Activated gamma-delta T cell treated with anti-CD3 and anti-CD28 coated beads, Interleukin-2, amount 50 U/mL, for 16 hours (primary cell): ENCODE results near the gene LAPTM5.
"Not testable (repeated sequence)": the region's sequence is repeated elsewhere in the genome, so short reads cannot be mapped to it uniquely, and the experiment has no call there.

Experiments used
- DNase-seq: peaks from one replicate; pipeline ENCODE4 v3.0.0-alpha.2; 2020; ENCODE audit warnings: low read depth

LAPTM5 gene, protein sequence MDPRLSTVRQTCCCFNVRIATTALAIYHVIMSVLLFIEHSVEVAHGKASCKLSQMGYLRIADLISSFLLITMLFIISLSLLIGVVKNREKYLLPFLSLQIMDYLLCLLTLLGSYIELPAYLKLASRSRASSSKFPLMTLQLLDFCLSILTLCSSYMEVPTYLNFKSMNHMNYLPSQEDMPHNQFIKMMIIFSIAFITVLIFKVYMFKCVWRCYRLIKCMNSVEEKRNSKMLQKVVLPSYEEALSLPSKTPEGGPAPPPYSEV

DNA sequence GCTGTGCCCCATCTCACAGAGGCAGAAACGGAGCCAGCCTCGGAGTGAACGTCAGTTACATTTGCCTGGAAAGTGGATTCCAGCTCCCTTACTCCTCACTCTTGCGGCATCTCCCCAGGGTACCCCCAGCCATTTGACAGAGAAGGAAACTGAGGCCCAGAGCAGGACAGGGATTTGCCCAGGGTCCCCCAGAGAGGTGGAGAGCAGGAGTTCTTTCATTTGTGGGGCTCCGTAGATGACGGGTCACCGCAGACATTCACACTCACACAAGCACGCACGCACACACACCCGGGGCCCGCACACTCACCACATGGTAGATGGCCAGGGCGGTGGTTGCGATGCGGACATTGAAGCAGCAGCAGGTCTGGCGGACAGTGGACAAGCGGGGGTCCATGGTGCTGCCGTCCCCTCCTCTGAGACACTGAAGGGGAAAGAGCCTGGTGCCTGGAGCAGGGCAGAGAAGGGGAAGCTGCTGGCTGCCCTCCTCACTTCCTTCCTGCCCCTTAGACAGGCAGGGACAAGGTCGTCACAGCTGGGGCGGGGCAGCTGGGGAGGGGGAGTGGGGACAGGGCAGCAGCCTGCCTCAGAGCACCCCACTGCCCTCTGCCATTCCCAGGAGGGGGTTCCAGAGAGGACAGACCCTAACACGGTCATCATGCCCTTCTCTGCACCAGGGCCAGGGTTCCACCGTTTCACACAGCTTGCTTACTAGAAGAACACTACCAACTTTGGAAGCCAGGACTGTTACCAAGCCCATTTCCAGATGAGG, at the start of gene LAPTM5:
LAPTM5 (minus strand) TSS at position 423 of the 769 bp plus-strand sequence; CDS start at position 394, 29 bp downstream.
- no peak for DNase-seq

DNA sequence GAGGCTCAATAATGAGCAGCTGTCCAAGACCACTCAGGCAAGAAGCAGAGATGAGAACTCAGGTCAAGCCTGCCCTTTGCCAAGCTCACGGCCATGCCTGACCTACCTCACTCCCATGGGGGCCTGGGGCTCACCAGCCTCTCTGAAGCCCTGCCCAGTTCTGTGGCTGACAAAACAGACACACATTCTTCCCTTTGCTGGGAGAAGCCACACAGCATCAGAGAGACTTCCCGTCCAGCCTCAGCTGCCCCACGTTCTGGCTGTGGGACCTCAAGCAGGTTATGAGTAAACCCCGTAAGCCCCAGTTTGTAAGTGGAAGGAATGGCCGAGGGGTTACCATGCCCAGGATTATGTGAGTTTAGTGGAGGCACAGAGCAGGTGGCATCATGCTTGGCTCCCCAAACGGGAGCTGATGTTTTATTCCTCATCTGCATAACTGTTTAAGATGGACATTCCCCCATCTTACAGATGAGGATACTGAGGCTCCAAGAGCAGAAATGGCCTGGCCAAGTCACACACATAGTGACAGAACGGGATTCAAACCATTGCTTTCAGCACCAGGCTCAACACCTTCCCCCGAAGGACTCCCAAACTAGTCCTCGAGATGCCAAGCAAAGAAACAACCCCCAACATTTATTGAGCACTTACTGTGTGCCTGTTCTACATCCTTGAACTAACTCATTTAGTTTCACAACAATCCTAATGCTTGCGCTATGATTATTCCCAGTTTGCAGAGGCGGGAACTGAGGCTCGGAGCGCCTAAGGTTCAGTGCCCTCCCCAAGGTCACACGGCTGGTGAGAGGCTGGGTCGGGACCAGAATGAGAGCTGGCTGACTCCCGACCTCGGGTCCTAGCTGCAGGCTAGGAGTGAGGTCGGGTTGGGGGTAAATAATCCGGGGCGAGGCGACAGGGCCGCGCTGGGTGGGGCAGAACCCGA, 49.1 kb upstream of the LAPTM5 start:
- DNase-seq: no peak

DNA sequence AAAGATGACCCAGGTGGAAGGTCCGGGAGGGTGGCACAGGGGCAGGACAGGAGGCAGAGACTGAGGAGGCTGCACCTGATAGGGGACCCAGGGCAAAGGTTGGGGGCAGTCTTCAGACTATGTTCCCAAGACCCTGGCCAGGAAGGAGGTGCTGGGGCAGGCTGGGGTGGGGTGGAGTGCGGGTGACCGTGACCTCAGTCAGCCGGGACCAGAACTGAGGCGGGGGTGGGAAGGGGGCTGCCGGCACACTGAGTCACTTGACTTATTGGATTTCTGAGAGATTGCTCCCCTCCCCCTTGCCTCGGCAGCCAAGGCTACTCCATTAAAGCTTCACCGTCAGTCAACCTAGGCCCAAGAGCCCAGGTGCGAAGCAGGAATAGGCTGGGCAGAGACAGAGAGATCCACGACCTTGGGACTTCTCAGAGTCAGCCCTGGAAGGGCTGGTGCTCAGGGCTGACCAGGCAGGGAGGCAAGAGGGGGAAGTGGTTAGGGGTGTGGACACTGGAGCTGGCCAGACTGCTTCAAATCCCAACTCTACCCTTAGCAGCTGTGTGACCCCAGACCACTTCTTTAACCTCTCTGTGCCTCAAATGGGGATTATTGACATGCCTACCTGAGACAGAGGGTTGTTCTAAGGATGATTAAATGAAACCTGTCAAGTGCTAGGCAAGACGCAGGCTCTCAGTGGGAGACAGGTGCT, 47.9 kb upstream of the LAPTM5 start:
- DNase-seq: no peak

DNA sequence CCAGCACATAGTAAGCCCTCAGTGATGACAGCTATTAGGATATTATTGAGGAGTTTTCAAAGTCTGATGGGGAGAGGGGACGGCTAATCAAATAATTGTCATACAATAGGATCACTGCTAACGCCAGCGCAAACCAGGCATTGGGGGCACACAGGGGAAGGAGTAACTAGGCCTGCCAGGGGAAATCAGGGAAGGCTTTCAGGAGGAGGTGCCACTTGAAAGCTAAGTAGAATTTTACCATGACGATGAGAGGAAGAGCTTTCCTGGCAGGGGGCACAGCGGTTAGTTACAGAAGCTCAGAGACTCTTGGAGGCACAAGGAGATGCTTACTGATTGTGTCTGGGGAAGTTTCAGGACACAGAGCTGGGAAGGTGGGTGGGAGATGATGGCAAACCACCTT, 47.2 kb upstream of the LAPTM5 start:
- DNase-seq: no peak

DNA sequence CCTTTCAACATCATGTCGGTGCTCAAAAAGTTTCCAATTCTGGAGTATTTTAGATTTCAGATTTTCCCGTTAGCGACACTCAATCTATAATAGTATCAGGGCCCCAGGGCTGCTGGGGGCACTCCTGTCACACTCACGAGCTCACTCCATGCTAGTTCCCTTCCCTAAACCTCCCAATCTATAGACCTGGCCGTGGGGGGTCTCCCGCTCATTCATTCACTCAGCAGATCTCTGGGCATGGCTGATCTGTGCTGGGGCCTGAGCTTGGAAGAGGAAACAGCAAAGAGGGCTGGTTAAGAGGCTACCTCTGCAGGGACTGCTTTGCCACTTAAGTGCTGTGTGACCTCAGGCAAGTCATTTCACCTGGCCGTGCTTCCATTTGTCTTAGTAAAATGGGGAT, 46.8 kb upstream of the LAPTM5 start:
- DNase-seq: no peak

DNA sequence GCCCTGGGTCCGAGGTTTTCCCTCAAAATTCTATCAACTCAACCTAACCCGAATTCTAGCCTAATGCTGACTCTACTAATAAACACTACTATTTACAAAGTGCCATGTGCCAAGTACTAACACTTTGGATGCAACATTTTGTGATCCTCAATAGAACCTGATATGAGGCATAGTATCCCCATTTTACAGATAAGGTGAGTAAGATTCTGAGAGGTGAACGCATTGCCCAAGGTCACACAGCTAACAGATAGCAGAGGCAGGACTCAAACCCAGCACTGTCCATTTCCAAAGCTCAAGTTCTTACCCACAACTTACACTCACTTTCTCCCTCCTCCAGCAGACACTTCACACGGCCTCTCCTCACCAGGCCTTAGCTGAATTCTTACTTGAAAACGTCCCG, 46.0 kb upstream of the LAPTM5 start:
- no peak for DNase-seq

DNA sequence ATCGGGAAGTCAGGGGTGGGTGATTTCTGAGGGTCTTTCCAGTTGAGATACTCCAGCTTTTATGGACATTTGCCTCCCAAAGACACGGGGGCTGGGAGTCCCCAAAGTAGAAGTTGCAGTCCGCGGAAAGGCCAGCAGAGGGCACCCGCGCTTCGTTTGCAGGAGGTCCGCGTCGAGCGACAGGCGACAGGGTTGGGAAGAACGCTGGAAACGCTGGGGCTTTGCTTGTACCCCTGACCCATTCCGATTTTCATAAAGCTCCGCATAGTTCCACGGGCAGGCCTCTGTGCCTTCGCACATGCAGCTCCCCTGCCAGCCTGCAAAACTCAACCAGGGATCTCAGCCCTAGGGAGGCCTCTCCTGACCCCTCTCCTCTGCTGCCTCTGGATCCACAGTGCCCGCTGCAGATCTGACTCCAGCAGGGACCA, 44.2 kb upstream of the LAPTM5 start:
- DNase-seq: peak; percentile 72

DNA sequence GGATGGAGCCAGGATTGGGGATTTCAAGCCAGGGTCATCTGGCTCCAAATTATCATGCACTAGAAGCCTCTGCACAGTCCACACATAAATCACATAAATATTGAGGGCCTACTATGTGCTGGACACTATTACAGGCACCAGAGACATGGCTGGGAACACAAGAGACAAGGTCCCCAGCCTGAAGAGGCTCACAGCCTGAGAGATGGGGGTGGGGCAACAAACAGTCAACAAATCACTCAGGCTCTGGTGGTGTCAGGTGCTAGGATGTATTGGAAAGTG, 41.6 kb upstream of the LAPTM5 start:
- no peak for DNase-seq

DNA sequence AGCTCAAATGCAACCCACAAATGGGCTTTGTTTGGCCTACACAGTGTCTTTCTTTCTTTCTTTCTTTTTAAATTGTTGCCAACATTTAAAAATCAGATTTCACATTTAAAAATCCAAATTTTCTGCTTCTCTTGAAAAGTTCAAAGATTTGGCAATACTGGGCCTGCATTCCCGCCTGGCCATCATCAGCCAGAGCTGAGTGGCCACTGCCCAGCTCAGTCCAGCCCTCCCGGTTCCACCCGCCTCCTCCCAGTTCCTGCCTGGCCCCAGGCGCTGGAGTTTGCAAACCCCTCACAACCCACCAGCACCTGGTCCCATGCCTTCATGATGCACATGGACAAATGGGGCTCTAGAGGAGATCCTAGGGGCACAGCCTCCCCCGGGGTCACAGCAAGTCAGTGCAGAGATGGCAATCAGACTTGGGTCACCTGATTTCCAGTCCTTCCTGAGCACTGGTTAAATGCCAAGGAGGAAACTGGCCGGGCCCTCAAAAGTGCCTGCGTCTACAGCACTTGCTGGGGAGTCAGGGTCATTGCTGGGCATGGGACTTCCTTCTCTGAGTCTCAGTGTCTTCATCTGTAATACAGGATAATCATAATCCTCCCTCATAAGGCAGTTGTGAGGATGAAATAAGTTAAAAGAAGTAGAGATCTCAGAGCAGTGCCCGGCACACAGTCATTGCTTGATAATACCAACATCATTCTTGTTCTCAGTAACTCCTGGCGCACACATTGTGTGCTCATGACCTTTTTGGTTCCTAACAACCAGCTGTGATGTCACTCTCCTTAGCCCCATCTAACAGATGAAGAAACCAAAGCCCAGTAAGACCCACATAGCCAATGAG, 41.0 kb upstream of the LAPTM5 start:
- DNase-seq: no peak

DNA sequence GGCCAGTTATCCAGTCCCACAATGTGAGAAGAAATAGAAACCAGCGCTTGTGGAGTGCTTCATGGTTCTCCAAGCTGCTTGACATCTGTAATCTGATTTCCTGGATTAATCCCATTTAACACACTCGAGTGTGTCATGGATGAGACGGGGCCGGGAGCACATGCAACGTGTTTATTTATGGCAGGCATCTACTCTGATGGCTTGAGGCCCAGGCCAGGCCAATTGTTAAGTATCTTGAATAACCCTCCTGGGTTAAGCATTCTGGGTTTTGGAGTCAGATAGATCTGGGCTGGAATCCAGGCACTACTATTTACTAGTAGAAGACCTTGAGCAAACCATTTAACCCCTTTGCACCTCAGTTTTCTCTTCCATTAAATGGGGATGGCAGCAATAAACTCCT, 37.5 kb upstream of the LAPTM5 start:
- DNase-seq: no peak

DNA sequence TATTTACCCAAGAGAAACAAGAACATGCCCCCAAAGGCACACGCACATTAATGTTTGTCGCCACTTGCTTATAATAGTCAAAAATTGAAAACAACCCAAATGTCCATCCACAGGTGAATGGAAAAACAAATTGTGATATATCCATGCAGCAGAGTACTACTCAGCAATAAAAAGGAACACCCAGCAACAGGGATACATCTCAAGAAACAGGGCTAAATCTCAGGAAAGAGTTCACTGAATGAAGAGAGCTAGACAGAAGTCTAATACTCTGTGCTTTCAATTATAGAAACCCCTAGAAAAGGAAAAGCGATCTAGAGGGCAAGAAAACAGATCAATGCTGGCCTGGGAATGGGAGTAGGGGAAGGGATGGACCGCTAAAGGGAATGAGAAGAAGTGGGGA, 36.7 kb upstream of the LAPTM5 start:
- no peak for DNase-seq

DNA sequence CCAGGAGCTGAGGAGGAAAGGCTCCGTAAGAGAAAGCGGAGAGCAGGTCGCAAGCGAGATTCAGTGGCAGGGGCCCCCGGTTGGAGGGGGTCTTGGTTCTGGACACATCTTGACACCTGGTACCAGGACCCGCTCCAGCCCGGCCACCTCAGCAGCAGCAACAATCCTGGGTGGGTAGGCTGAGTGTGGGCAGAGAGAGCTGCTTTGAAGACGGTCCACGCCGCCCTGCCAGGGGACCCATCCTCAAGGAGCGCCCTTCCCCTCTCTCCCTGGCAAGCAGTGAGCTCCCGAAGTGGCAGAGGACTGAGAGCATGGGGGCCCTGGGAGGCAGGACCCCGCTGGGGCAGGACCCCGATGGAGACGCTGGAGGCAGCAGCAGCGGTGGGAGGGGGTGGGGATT, 35.6 kb upstream of the LAPTM5 start:
- no peak for DNase-seq

DNA sequence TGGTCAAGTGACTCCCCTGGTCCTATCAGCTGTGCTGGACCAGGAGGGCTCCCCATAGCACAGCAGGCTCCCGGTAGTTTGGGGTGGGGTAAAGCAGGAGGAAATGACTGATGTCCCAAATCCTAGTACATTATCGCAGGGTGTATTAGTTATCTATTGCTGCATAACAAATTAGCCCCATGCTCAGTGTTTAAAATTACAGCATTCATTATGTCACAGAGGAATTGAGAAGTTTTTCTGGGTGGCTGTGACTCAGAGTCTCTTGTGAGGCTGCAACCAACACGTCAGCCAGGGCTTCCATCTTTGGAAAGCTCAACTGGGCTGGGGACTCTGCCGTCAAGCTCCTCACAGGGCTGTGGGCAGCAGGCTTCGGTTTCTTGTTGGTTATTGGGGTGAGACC, 34.3 kb upstream of the LAPTM5 start:
- DNase-seq: no peak

DNA sequence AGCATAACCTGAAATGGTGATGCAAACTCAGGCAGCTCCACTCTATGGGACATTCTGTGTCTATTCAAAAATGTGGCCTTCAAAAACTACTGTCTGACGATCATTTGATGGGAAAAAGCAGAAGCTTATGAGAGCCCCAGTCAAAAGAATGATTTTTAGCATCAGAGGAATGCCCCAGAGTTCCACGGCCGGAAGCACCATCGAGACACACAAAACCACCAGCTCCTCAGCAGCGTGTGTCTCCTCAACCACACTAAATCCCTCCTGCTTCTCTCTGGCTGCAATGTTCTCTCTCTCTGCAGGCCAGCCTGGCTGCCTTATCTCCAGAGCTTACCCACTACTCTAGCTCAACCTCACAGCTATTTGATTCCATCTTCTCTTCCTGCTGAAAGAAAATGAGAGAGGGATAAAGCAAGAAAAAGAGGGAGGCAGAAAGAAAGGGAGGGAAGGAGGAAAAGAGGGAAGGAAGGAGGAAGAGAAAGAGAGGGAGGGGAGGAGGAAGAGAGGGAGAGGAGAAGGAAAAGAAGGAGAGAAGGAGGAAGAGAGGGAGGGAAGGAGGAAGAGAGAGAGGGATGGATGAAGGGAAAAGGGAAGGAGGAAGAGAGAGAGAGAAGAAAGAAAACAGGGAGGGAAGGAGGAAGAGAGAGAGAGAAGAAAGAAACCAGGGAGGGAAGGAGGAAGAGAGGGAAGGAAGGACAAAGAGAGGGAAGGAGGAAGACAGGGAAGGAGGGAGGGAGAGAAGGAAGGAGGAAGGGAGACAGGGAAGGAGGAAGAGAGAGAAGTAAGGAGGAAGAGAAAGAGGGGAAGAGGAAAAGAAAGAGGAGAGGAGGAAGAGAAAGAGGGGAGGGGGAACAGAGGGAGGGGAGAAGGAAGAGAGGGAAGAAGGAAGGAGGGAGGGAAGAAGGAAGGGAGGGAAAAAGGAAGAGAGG, 33.5 kb upstream of the LAPTM5 start:
- no peak for DNase-seq

DNA sequence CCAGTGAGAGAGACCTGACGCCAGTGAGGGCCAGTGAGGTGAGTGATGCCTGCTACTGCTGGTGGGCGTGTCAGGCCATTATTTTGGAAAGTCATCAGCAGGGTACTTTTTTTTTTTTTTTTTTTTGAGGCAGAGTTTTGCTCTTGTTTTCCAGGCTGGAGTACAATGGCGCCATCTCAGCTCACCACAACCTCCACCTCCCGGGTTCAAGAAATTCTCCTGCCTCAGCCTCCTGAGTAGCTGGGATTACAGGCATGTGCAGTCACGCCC, 32.6 kb upstream of the LAPTM5 start:
- not testable (repeated sequence) for DNase-seq

DNA sequence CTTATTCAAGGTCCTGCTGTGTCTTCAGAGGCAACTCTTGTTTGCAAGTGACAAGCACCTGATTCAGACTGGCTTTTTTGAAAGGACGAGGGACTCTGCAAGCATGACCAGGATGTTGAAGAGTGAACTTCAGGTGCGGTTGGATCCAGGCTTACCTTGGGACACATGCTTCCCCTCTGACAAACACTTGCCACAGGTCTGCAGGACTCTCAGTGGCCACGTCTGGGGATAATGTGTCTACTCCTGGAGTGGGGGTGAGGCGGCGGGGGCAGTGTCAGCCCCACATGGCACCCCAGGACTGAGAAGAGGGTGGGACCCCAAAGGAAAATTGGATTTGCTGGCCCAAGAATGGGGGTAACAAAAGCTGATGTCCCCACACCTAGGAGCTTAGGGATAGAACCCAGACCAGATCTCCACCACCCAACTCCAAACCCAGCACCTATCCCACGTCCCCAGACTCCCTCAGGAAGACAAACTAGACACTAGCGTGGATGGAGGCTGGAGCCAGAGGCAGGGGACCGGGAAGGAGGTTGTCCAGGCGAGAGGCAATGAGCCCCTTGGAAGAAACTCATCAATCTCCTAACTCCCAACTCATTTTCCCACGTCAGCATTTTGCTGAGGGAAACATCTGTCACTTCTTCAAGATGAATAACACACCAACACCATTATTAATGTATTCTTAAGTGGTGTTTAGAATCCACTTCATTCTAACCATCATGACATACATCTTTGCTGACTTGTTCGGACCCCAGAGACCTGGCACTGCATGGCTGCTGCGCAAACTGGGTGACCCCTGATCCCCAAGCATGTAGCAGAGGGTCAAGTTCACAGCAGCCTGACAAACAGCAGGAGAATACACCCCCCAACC, 32.0 kb upstream of the LAPTM5 start:
- no peak for DNase-seq

DNA sequence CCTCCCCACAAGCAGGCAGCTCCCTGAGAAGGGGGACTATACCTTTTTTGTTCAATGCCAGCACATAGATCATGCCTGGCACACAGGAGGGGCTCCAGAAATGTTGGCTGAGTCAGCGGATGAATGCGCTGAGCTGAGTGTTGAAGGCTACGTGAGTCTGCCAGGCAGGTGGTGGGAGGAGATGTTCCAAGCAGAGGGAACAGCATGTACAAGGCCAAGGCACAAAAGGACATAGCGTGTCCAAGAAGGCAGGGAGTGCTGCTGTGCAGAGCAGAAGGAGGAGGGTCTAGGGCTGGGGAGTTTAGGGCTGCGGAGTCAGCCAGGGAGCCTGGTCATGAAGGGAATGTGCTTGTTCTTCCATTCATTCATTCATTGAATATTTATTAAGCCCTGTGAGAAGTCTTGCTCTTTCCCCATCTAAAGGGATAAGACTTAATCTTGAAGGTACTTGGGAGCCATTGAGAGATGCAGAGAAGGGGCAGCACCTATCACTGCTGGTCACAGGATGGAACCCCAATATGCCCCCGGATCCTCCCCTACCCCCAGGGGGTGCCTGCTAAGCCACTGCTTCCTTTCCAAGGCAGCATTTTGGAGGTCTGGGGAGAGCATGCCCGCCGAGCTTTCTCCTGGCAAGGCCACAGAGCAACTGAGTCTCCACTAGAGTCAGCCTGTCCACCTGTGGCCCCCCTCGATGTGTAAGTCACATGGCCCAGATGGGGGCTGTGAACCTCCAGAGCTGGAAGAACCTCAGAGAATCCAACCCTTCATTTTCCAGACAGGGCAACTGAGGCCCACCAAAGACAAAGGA, 31.2 kb upstream of the LAPTM5 start:
- DNase-seq: no peak

DNA sequence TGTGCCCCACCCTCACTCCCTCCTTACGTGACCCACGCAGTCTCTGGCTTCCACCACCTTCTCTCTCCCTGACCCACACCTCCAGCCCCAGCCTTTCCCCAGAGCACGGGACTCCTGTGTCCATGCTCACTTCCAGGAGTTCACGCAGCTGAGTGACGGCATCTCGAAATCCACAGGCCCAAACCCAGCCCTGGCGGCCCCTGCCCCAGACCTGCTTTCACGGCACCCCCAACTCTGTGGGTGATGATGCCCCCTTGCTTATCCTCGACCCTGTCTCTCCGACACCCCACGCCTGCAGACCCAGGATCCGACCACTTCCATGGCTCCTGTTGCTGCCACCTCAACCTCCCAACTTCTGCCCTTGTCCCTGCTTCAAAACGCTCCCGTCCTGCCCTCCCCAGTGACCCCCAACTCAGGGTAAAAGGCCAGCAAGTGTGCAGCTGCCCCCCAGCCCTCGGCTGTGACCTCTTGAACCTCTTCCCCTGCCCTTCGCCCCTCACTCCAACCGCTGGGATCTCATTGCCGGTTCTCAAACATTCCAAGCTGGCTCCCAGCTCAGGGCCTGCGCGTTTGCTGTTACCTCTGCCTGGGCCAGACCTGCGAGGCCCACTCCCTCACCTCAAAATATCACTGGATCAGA, 30.4 kb upstream of the LAPTM5 start:
- DNase-seq: no peak
